PFSK-1 (cell line): ENCODE measurements around the gene UBA52.

Experiments used
- FOXP2 ChIP-seq: optimal IDR thresholded peaks from 2 replicates; pipeline ENCODE3; 2011; ENCODE audit warnings: borderline replicate concordance, control low read depth, inconsistent platforms; ENCODE audit not compliant: insufficient read depth; ENCODE audit errors: extremely low read length, extremely low read depth
- POLR2AphosphoS5 ChIP-seq: IDR thresholded peaks from 2 replicates; pipeline ENCODE4 v1.6.1; 2012; ENCODE audit warnings: low read depth, mild to moderate bottlenecking, control low read depth, low read length, moderate library complexity
- REST ChIP-seq, 2 experiments: IDR thresholded peaks; 2 replicates each; pipeline versions ENCODE4 v1.6.1 to v1.8.0; 2011 to 2012; ENCODE audit warnings: low read depth in 2 of 2, low read length in 2 of 2, control low read depth in 1 of 2, inconsistent platforms in 1 of 2, mild to moderate bottlenecking in 1 of 2, moderate library complexity in 1 of 2; ENCODE audit not compliant: insufficient read depth in 1 of 2
- SIN3A ChIP-seq: IDR thresholded peaks from 2 replicates; pipeline ENCODE4 v1.6.1; 2012; ENCODE audit warnings: mild to moderate bottlenecking, low read length, moderate library complexity, borderline replicate concordance; ENCODE audit not compliant: insufficient read depth
- TAF1 ChIP-seq: IDR thresholded peaks from 2 replicates; pipeline ENCODE4 v1.6.1; 2012; ENCODE audit warnings: low read length, control low read depth, borderline replicate concordance; ENCODE audit not compliant: insufficient read depth

UBA52 gene

GRCh38 chr19:18588611-18589379, 17.1 kb downstream of the UBA52 start, which contains the start of gene REX1BD:
TSS of gene REX1BD (plus strand) at chr19:18588798. CDS start at chr19:18588802, 4 bp downstream.
- TF ChIP-seq SIN3A: 0 out of 2 replicates have a peak, but pooled peaks have one; percentile 35
- TF ChIP-seq TAF1: peak; percentile 74; the same call in 1 of the 2 replicates
- TF ChIP-seq REST (IDR thresholded peaks at IDR 0.05; ENCODE audit: insufficient read depth in 1 of 2, low read depth in 2 of 2, low read length in 2 of 2): no peak
- TF ChIP-seq POLR2AphosphoS5: peak; percentile 95
- TF ChIP-seq FOXP2: peak; percentile 64

DNA sequence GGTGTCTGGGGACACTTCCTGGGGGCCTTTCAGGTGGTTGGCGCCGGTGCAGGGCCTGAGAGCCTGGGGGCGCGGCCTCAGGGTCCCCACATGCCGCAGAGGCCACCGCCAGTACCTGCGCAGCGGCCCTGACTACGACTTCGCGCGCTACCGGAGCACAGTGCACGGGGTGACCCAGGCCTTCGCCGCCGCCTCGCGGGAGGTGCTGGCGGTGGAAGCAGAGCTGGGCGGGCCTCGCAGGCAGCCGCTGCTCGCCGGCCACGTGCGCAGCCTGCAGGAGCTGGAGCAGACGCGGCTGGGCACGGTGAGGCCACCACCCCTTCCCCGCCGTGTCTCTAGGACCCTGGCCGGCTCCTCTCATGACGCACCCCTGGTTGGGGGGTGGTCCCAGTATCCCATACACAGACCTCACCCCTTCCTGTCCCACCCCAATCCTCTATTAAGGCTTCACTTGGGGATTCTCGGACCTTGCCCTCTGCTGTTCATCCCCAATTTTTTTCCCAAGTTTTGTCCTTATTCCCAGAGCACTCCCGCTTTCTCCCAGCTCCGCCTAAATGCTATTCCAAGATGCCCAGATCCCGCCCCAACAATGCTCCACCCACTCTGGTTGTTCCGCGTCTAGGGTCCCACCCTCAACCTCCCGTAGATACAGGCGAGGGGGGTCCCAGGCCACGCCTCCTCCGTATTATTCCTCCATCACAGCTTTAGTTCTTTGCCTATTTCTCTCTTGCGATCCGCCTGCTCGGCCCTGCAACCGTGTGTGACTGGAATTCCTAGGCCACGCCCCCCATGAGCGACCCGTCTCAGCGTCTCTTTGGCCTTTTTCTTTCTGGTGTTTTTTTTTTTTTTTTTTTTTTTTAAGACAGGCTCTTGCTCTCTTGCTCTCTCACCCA, 18.0 kb downstream of the UBA52 start:
- TF ChIP-seq TAF1 (no peak), FOXP2 (no peak), REST (IDR thresholded peaks at IDR 0.05; ENCODE audit: insufficient read depth in 1 of 2, low read depth in 2 of 2, low read length in 2 of 2) (no peak), POLR2AphosphoS5 (no peak; the same call in 1 of the 2 replicates)

DNA sequence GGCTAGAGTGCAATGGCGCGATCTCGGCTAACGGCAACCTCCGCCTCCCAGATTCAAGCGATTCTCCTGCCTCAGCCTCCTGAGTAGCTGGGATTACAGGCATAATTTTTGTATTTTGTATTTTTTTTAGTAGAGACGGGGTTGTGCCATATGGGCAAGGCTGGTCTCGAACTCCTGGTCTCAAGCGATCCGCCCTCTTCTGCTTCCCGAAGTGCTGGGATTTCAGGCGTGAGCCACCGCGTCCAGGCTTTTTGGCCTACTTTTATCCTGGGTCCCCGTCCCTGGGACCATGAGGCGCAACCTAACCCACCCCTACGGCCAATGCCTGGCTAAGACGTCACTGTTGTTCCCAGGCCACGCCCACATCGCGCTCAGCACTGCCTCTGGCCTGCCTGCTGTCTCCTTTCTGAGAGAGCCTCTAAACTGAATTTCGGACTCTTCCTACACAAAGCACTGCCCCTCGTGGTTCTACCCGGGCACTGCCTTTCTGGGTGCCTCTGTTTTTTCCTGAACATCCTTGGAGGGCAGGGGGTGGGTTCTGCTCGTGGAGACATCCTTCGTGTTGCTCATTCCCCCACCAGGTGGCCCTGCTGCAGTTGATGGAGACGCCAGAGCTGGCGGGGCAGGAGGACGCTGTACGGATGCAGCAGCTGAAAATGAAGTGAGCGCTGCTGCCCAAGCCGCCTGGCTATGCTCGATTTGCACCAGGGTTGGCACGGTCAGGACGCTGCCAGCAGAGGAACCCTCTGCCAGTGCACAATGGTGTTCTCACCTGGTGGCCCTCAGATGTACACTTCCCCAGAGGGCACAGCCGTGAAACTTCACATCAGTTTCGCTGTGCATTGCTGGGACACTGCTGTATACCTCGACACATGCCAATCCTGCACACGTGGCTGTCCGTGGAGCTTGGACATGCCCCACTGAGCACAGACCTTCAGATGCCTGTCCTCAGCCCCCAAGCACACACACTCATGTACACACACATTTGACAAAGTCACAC, 18.9 kb downstream of the UBA52 start:
- TF ChIP-seq TAF1 (no peak), SIN3A (no peak), POLR2AphosphoS5 (no peak), FOXP2 (peak; percentile 64), REST (IDR thresholded peaks at IDR 0.05; ENCODE audit: insufficient read depth in 1 of 2, low read depth in 2 of 2, low read length in 2 of 2) (no peak)

GRCh38 chr19:18591735-18592385, 20.2 kb downstream of the UBA52 start:
- TF ChIP-seq SIN3A: no peak
- peak; percentile 32 for TF ChIP-seq FOXP2
- TF ChIP-seq POLR2AphosphoS5: peak; percentile 31; the same call in 1 of the 2 replicates
